Endothelial cell of umbilical vein (primary cell): Measurements from ENCODE around the gene SMPDL3B. TPM values are rescaled to one million over a fixed set of nuclear protein-coding genes. Genes with fewer than 3 reads are reported as not detected.
A peak's percentile ranks its signal among the peaks of the same experiment; 100 is the strongest.

Source experiments
- BruUV-seq: library from RNA; stranded (reverse); fragments of 400-500 nt; replicated peaks from 2 replicates; lab custom pipeline; 2021; lab: Mats Ljungman, UMichigan
- CTCF ChIA-PET: fragments of 300-600, 350-600 bp; sonication (Branson Sonifier 250); formaldehyde crosslinking; loops from one replicate; lab custom pipeline; 2021; ENCODE audit warnings: antibody characterized with exemption, inconsistent platforms; lab: Charles Lee
- POLR2A ChIA-PET: fragments of 300-600, 350-600 bp; sonication (Branson Sonifier 250); formaldehyde crosslinking; loops from one replicate; lab custom pipeline; 2021; ENCODE audit warnings: antibody characterized with exemption, inconsistent platforms; lab: Charles Lee
- DNase-seq: peaks from one replicate; pipeline ENCODE4 v3.0.0-alpha.2; 2011; ENCODE audit warnings: low read depth, low spot score
- FAIRE-seq: peaks from 2 replicates; lab custom pipeline; 2011; peaks lifted over from hg19 to GRCh38; lab: Jason Lieb, UNC
- H2AFZ ChIP-seq: 2 replicates; pipeline ENCODE4 v1.6.0; 2012; ENCODE audit warnings: low read depth, low read length, control low read depth, inconsistent platforms
- H3K27ac ChIP-seq: 2 replicates; pipeline ENCODE4 v1.5.1; 2011; ENCODE audit warnings: low read depth, mild to moderate bottlenecking, control low read depth, low read length, moderate library complexity; ENCODE audit not compliant: insufficient read depth
- H3K27me3 ChIP-seq, 2 experiments: 2 replicates each; pipeline versions ENCODE4 v1.6.0 to v1.6.1; 2011; ENCODE audit warnings: low read length in 2 of 2, mixed read lengths in 1 of 2; ENCODE audit not compliant: control insufficient read depth in 2 of 2, insufficient read depth in 2 of 2
- H3K36me3 ChIP-seq, 2 experiments: 2 replicates in 1 of 2; 3 replicates in 1 of 2; pipeline ENCODE4 v1.5.1; 2011; ENCODE audit warnings: low read length in 2 of 2, mild to moderate bottlenecking in 1 of 2, moderate library complexity in 1 of 2; ENCODE audit not compliant: control insufficient read depth in 2 of 2, insufficient read depth in 2 of 2; ENCODE audit errors: extremely low read depth in 1 of 2
- H3K4me1 ChIP-seq: 3 replicates; pipeline ENCODE4 v1.5.1; 2011; ENCODE audit warnings: mild to moderate bottlenecking, low read length; ENCODE audit not compliant: control insufficient read depth, insufficient read depth; ENCODE audit errors: extremely low read depth
- H3K4me2 ChIP-seq: 2 replicates; pipeline ENCODE4 v1.6.1; 2011; ENCODE audit warnings: low read length, control low read depth, mixed read lengths; ENCODE audit not compliant: insufficient read depth
- H3K4me3 ChIP-seq, 3 experiments: fragments of 200-600 bp in 1 of 3; sonication (generic), shearing (Covaris generic) in 1 of 3; replicated peaks in 1 of 3; 2 replicates each; pipeline ENCODE4 v1.5.1; 2011 to 2016; ENCODE audit warnings: control low read depth in 3 of 3, low read length in 3 of 3, mild to moderate bottlenecking in 2 of 3, inconsistent platforms in 1 of 3, low read depth in 1 of 3, moderate library complexity in 1 of 3; ENCODE audit not compliant: insufficient read depth in 1 of 3
- H3K79me2 ChIP-seq: 2 replicates; pipeline ENCODE4 v1.6.0; 2012; ENCODE audit warnings: low read length, inconsistent platforms; ENCODE audit not compliant: control insufficient read depth, insufficient read depth
- H3K9ac ChIP-seq: replicated peaks from 2 replicates; pipeline ENCODE3; 2011; ENCODE audit warnings: low read length, control low read depth; ENCODE audit not compliant: insufficient read depth; ENCODE audit errors: extremely low read depth
- H3K9me1 ChIP-seq: replicated peaks from 3 replicates; pipeline ENCODE4 v1.6.0; 2011; ENCODE audit warnings: mild to moderate bottlenecking, low read length; ENCODE audit not compliant: control insufficient read depth, insufficient read depth; ENCODE audit errors: extremely low read depth
- H3K9me3 ChIP-seq: replicated peaks from 2 replicates; pipeline ENCODE4 v1.5.1; 2012; ENCODE audit warnings: low read length, inconsistent platforms; ENCODE audit not compliant: control insufficient read depth, insufficient read depth
- H4K20me1 ChIP-seq: replicated peaks from 2 replicates; pipeline ENCODE3; 2011; ENCODE audit warnings: mild to moderate bottlenecking, low read length; ENCODE audit not compliant: control insufficient read depth, insufficient read depth; ENCODE audit errors: extremely low read depth
- CTCF ChIP-seq, 2 donors: IDR thresholded peaks; 1 replicate in 1 of 2; 2 replicates in 1 of 2; pipeline ENCODE4 v1.5.1; 2011; ENCODE audit warnings: low read length in 2 of 2, mild to moderate bottlenecking in 2 of 2, moderate library complexity in 2 of 2, control low read depth in 1 of 2, inconsistent platforms in 1 of 2, low read depth in 1 of 2; ENCODE audit not compliant: insufficient read depth in 1 of 2; ENCODE audit errors: extremely low read depth in 1 of 2
- EZH2 ChIP-seq: IDR thresholded peaks from 2 replicates; pipeline ENCODE4 v1.6.1; 2012; ENCODE audit warnings: borderline replicate concordance, low read depth, mild to moderate bottlenecking, moderate library complexity, low read length, inconsistent platforms; ENCODE audit not compliant: severe bottlenecking
- FOS ChIP-seq: IDR thresholded peaks from 2 replicates; pipeline ENCODE4 v1.6.1; 2011; ENCODE audit warnings: mild to moderate bottlenecking, low read length, moderate library complexity, borderline replicate concordance; ENCODE audit not compliant: insufficient read depth
- GATA2 ChIP-seq: IDR thresholded peaks from 2 replicates; pipeline ENCODE4 v1.7.0; 2011; ENCODE audit warnings: low read depth, mild to moderate bottlenecking, moderate library complexity, mixed read lengths, low read length; ENCODE audit not compliant: insufficient read length, insufficient read depth
- JUN ChIP-seq: IDR thresholded peaks from 2 replicates; pipeline ENCODE4 v1.6.1; 2011; ENCODE audit warnings: borderline replicate concordance, low read depth; ENCODE audit not compliant: insufficient read length, insufficient read depth
- MAX ChIP-seq: IDR thresholded peaks from 2 replicates; pipeline ENCODE4 v1.6.1; 2011; ENCODE audit not compliant: insufficient read depth, insufficient read length
- MYC ChIP-seq: IDR thresholded peaks from one replicate; pipeline ENCODE4 v1.6.1; 2011; ENCODE audit warnings: mild to moderate bottlenecking, low read depth, low read length
- POLR2A ChIP-seq: IDR thresholded peaks from 2 replicates; pipeline ENCODE4 v1.6.1; 2012; ENCODE audit warnings: low read depth, mild to moderate bottlenecking, control low read depth, low read length
- POLR2AphosphoS5 ChIP-seq: IDR thresholded peaks from 2 replicates; pipeline ENCODE4 v1.6.1; 2012; ENCODE audit warnings: low read depth, mild to moderate bottlenecking, control low read depth, low read length, moderate library complexity; ENCODE audit not compliant: insufficient read depth
- dilution Hi-C: fragments of 300-500 bp; cut with MboI; formaldehyde crosslinking; loops from one replicate; pipeline ENCODE4 v1.15.0; 2019; ENCODE audit warnings: low sequenced_read_pairs; ENCODE audit not compliant: extremely low pct_ligation_motif_present
- intact Hi-C: fragments of 100-400 bp; cut with micrococcal nuclease; formaldehyde crosslinking; loops from one replicate; pipeline ENCODE4 v1.10.0; 2022
- polyA plus RNA-seq, 4 experiments: library from polyadenylated mRNA; depleted of rRNA in 3 of 4; stranded (reverse) in 3 of 4; unstranded in 1 of 4; fragments of >200 nt; gene quantifications; 2 replicates each; pipeline versions ENCODE4 v1.2.1 to v1.2.3, GENCODE V29; 2011 to 2012; ENCODE audit warnings: missing spikeins in 1 of 4
- total RNA-seq: library from RNA; stranded (reverse); gene quantifications from 2 replicates; pipeline ENCODE4 v1.2.3, GENCODE V29; 2021

Gene SMPDL3B
- total and polyA plus RNA-seq, 2 donors (not counting 3 experiments of a cell fraction or from before 2014, with no cell fraction given): 1.3 TPM; not detected in 1

- no peak overlapping the region for H3K9ac ChIP-seq
- BruUV-seq: no TSS peak
- DNase-seq (no peak), FAIRE-seq (peak; percentile 49)
- no peaks in the 10 kb centered on the region for H3K27me3 ChIP-seq
- ChIA-PET POLR2A (no interaction called here), CTCF (interaction anchor here (0.8 to 3.3 kb wide), 5 partner anchors 8 to 114 kb away, joined by 3 to 13 read pairs (median 4); no protein-coding TSS in a partner anchor)
- H2AFZ ChIP-seq: no peak overlapping the region
- no peak overlapping the region for H3K4me3 ChIP-seq
- no peaks in the 10 kb centered on the region for H3K9me1 ChIP-seq
- H3K4me1 ChIP-seq: no peaks in the 10 kb centered on the region
- H3K27ac ChIP-seq: no peak overlapping the region
- intact Hi-C loops: no loop called here
- no peaks in the 10 kb centered on the region for H4K20me1 ChIP-seq
- dilution Hi-C loops: no loop called here
- no peak overlapping the region for H3K4me2 ChIP-seq
- TF ChIP-seq POLR2A (no peak), MAX (no peak), JUN (no peak), MYC (no peak), GATA2 (no peak), CTCF (IDR thresholded peaks at IDR 0.05; ENCODE audit: extremely low read depth in 1 of 2, insufficient read depth in 1 of 2, low read depth in 1 of 2, low read length in 2 of 2) (no peak), POLR2AphosphoS5 (no peak), FOS (no peak), EZH2 (no peak)
- no peaks in the 10 kb centered on the region for H3K9me3 ChIP-seq
- H3K79me2 ChIP-seq: no peaks in the 10 kb centered on the region
- H3K36me3 ChIP-seq: peaks cover 2 to 14% of the 10 kb centered on the region in 2 experiments
Measured at GRCh38 chr1:27971674-27972073, 36.9 kb downstream of the SMPDL3B start.
